SJSA1 (cell line): ENCODE measurements around the gene PRIMPOL. TPM values are rescaled to one million over a fixed set of nuclear protein-coding genes. Genes with fewer than 3 reads are reported as not detected.

Experiments
- DNase-seq, 2 experiments: peaks; one replicate each; pipeline ENCODE4 v3.0.0-alpha.2; 2015 to 2020; ENCODE audit warnings: low spot score in 2 of 2, low read depth in 1 of 2
- H3K27ac ChIP-seq: fragments of 250-450 bp; sonication (Bioruptor Pico); 2 replicates; pipeline ENCODE4 v1.5.1; 2020; ENCODE audit warnings: mild to moderate bottlenecking, moderate library complexity
- H3K27me3 ChIP-seq: fragments of 250-450 bp; sonication (Bioruptor Pico); replicated peaks from 2 replicates; pipeline ENCODE4 v1.5.1; 2020; ENCODE audit warnings: mild to moderate bottlenecking, moderate library complexity
- H3K36me3 ChIP-seq: fragments of 250-450 bp; sonication (Bioruptor Pico); 2 replicates; pipeline ENCODE4 v1.5.1; 2020; ENCODE audit warnings: mild to moderate bottlenecking
- H3K4me1 ChIP-seq: fragments of 250-450 bp; sonication (Bioruptor Pico); replicated peaks from 2 replicates; pipeline ENCODE4 v1.6.1; 2021; ENCODE audit warnings: mild to moderate bottlenecking
- H3K4me3 ChIP-seq: fragments of 250-450 bp; sonication (Bioruptor Pico); 2 replicates; pipeline ENCODE4 v1.5.1; 2020; ENCODE audit warnings: mild to moderate bottlenecking
- H3K9me3 ChIP-seq: fragments of 250-450 bp; sonication (Bioruptor Pico); replicated peaks from 2 replicates; pipeline ENCODE4 v1.5.1; 2020; ENCODE audit warnings: mild to moderate bottlenecking
- total RNA-seq: library from RNA; depleted of rRNA; stranded (reverse); fragments of >200 nt; shearing (Covaris generic); gene quantifications from 2 replicates; pipeline ENCODE4 v1.2.3, GENCODE V29; 2014

The PRIMPOL gene
- total RNA-seq, 1 experiment from 2014 or later: 27.4 TPM

DNA sequence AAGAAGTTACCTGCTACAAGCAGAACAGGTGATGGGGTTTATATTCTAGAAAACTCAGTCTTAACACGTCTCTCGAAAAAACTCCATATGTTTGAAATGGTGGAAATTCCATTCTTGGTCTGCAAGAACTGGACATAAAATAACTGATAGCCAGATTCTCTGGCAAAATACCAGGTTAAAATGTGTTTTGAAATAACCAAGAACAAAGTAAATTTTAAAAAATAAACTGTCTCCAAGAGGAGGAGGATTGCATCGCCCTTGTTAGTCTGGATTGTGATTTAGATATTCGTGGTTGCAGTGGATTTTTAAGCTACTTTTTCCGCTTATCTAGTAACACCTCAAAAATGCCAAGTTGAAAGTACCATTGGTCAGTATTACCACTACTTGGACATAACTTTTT is 43.5 kb downstream of the PRIMPOL start:
- peaks cover 7% of the 10 kb centered on the region for H3K4me1 ChIP-seq
- no peak overlapping the region for H3K4me3 ChIP-seq
- peaks cover 55% of the 10 kb centered on the region for H3K36me3 ChIP-seq
- no peaks in the 10 kb centered on the region for H3K27me3 ChIP-seq
- H3K9me3 ChIP-seq: no peaks in the 10 kb centered on the region
- DNase-seq: no peak
- H3K27ac ChIP-seq: no peak overlapping the region

DNA sequence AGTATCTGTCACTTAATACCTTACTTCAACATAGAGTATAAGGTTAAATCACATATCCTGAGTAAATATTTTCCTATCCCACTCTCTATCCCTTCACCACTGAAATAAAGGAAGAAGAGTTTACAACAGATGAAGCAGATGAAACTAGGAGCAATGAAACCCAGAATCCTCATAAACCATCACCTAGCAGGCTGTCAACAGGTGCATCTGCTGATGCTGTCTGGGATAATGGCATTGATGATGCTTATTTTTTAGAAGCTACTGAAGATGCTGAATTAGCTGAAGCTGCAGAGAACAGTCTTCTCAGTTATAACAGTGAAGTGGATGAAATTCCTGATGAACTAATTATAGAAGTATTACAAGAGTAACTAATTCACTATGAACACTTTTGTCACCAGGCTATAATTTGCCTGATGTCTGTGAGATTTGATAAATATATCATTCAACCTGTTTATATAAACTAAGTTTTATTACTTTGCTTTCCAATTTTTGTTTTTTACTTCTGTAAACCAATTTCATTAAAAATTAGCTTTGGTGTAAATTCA is 44.9 kb downstream of the PRIMPOL start:
- H3K9me3 ChIP-seq: no peaks in the 10 kb centered on the region
- H3K27me3 ChIP-seq: no peaks in the 10 kb centered on the region
- H3K4me3 ChIP-seq: no peak overlapping the region
- H3K4me1 ChIP-seq: no peaks in the 10 kb centered on the region
- peaks cover 56% of the 10 kb centered on the region for H3K36me3 ChIP-seq
- no peak for DNase-seq
- H3K27ac ChIP-seq: no peak overlapping the region

DNA sequence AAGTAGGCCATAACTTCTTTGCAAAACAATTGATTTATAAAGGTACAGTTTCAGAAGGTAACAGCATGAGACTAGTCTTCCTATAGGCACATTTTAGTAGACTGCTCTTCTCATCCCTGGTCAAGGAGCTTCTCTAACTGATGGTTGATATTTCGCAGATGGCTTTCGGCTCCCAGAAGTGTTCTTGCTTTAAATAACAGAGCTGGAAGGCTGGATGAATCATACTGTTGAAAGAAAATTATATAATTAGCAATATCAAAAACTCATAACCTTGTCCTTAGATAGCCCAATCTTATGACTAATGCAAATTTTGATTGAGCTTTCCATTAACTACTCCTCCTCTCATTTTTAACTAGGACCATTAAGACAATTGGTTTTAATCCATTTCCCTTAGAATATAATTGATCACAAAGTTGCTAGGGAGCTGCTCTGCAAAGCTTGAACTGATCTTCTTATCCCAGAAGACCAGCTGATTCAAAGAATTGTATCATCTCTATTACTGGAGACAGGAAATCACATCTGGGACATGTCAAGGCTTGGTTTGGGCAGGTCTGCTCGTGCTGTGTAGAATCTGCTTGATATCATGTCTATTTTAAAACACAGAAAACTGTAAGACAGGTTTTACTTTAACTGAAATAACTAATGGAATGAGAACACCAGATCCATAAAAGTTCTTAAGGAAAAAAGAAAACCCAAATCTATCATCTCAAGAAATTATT is 45.8 kb downstream of the PRIMPOL start:
- Histone ChIP-seq H3K9me3 (no peaks in the 10 kb centered on the region), H3K27ac (no peak overlapping the region), H3K27me3 (no peaks in the 10 kb centered on the region), H3K36me3 (peaks cover 63% of the 10 kb centered on the region), H3K4me3 (no peak overlapping the region), H3K4me1 (no peaks in the 10 kb centered on the region)
- no peak for DNase-seq

DNA sequence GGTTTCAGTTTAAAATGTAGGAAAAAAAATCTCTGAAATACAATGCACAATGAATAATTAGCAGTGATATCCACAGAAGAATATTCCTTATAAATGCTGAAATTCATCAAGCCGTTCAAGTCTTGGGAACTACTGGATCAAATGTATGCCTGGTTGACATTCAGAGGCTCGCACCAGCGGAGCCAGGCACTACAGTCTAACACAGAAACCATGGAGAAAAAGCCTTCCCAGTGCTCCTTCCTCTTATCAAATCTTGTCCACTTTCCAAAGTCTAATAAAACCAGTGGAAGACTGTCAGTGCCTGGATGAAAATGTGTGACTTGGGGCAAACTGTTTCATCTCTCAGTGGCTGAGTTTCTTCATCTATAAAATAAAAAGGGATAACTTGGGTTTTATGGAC is 48.4 kb downstream of the PRIMPOL start:
- Histone ChIP-seq H3K27ac (no peak overlapping the region), H3K4me1 (no peaks in the 10 kb centered on the region), H3K4me3 (no peak overlapping the region), H3K36me3 (peaks cover 81% of the 10 kb centered on the region), H3K9me3 (no peaks in the 10 kb centered on the region), H3K27me3 (no peaks in the 10 kb centered on the region)
- no peak for DNase-seq

DNA sequence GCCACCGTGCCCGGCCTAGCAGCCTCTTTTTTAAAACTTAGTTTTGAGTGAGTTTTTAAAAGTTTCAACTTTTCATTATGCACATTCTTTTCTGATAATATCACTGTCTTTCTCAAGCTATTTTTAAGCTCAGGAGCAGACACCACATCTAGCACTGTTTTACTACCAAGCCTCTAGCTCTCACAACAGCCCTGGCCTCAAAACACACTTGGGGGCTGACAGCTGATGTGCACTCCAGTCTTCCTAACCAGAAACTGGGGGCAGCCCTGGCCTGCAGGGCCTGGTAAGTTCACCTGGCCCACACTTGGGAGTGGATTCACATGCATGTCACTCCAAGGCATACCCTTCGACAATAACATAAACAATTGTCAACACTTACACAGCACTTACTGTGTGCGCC is 50.4 kb downstream of the PRIMPOL start:
- no peaks in the 10 kb centered on the region for H3K9me3 ChIP-seq

DNA sequence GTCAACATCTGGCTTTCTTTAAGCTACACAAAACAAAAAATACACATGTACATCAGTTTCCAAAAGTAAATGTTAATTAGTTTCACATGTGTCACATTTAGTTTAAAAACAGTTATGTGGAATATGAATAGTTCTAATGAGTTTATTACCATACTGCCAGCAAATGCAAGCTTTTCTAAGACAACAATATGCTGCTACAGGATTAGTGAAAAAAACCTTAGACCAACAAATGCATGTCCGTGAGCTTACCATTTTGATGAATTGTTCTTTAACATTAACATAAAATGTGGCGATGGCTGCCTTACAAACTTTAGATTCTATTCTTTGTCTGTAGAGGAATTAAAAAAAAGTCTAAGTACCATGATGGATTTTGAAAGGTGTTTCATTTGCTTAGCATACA is 52.6 kb downstream of the PRIMPOL start:
- no peak for DNase-seq
- H3K4me3 ChIP-seq: no peak overlapping the region
- H3K27ac ChIP-seq: no peak overlapping the region
- H3K36me3 ChIP-seq: peaks cover 83% of the 10 kb centered on the region
- no peaks in the 10 kb centered on the region for H3K9me3 ChIP-seq
- H3K4me1 ChIP-seq: no peaks in the 10 kb centered on the region
- H3K27me3 ChIP-seq: no peaks in the 10 kb centered on the region

More for the DNA sequence above, 50.4 kb downstream of the PRIMPOL start:
- H3K36me3 ChIP-seq: peaks cover 81% of the 10 kb centered on the region
- no peak overlapping the region for H3K27ac ChIP-seq
- H3K27me3 ChIP-seq: no peaks in the 10 kb centered on the region
- no peaks in the 10 kb centered on the region for H3K4me1 ChIP-seq
- no peak overlapping the region for H3K4me3 ChIP-seq
- no peak for DNase-seq

DNA sequence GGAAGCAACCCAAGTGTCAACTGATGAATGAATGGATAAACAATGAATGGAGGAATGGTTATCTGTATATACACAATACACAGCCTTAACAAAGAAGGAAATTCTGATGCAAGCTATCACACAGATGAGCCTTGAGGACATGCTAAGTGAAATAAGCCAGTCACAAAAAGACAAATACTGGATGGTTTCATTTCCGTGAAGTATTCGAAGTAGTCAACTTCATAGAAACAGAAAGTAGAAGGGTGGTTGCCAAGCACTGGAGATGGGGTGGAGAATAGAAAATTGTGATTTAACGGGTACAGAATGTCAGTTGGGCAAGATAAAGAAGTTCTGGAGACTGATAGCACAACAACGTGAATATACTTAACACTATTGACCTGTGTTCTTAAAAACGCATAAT is 56.2 kb downstream of the PRIMPOL start:
- H3K36me3 ChIP-seq: peaks cover 88% of the 10 kb centered on the region
- no peaks in the 10 kb centered on the region; the same call in 1 of the 2 replicates for H3K9me3 ChIP-seq
- H3K4me1 ChIP-seq: no peaks in the 10 kb centered on the region
- no peak for DNase-seq
- H3K4me3 ChIP-seq: no peak overlapping the region
- H3K27me3 ChIP-seq: no peaks in the 10 kb centered on the region
- no peak overlapping the region for H3K27ac ChIP-seq

DNA sequence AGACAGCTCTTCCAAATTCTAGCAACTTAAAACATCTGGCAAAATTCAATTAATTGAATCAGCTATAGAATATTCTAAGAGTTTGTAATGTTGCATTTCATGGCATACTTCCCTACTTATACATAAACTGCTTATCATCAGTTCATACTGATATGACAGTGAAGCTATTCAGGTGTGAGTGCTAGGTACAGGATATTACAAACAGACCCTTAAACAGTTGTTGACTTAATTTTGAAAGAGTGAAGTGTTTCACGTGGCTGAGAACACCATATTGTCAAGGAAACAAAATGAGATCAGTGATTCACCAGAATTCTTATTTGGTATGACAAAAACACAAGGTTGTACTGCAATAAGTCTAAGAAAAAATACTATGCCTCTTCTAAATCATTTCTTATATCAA is 56.9 kb downstream of the PRIMPOL start:
- DNase-seq: no peak
- Histone ChIP-seq H3K4me1 (no peaks in the 10 kb centered on the region), H3K9me3 (no peaks in the 10 kb centered on the region; the same call in 1 of the 2 replicates), H3K4me3 (no peak overlapping the region), H3K36me3 (peaks cover 88% of the 10 kb centered on the region), H3K27me3 (no peaks in the 10 kb centered on the region), H3K27ac (no peak overlapping the region)

DNA sequence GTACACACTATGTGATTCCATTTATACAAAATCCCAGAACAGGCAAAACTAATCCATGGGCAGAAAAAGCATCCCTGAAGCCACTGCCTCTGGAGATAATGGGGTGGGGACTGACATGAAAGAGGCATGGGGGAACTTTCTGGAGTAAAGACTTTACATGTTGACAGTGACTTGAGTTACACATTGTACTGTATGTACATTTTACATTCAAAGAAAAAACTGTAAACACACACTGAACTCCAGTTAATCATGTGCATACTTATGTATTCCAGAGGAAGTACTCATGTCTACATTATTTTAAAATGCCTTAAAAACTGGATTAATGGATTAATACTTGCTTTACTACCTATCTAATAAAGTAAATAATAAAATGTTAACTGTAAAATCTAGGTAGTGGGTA is 62.8 kb downstream of the PRIMPOL start:
- no peaks in the 10 kb centered on the region for H3K27me3 ChIP-seq
- H3K4me3 ChIP-seq: no peak overlapping the region
- H3K9me3 ChIP-seq: no peaks in the 10 kb centered on the region; the same call in 1 of the 2 replicates
- no peaks in the 10 kb centered on the region for H3K4me1 ChIP-seq
- peaks cover 78% of the 10 kb centered on the region for H3K36me3 ChIP-seq
- H3K27ac ChIP-seq: no peak overlapping the region
- DNase-seq: no peak

DNA sequence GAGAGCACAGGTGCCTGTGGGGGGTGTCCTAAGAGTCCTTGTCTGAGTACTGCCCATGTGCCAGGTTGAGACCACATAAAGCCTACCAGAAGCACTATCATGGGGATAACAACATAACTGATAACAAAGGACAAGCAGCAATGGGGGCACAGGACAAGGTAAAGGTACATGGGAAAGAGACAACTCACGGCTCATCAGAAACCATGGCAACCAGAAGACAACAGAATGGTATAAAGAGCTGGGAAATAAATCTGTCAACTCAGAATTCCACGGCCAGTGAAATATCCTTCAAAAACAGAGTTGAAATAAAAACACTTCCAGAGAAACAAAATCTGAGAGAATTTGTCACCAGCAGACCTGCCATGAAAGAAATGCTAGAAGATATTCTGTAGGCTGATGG is 64.3 kb downstream of the PRIMPOL start:
- no peaks in the 10 kb centered on the region for H3K27me3 ChIP-seq

DNA sequence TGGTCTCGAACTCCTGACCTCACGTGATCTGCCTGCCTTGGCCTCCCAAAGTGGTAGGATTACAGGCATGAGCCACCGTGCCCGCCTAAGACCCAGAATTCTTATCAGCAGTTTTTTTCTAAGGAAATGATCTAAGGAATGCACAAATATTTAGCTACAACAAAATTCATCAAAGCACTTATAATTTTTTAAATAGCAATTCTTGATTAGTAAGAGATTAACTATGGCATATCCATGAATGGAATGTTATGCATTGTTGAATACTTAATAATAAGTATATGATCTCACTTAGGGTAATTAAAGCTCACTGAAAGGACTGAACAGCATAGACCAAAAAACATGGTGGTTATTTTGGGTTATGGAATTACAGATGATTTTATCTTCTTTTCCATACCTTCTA is 66.0 kb downstream of the PRIMPOL start:
- Histone ChIP-seq H3K4me3 (no peak overlapping the region), H3K27ac (no peak overlapping the region), H3K27me3 (no peaks in the 10 kb centered on the region), H3K36me3 (peaks cover 84% of the 10 kb centered on the region), H3K4me1 (no peaks in the 10 kb centered on the region), H3K9me3 (no peaks in the 10 kb centered on the region)
- DNase-seq: no peak

More for the DNA sequence above, 64.3 kb downstream of the PRIMPOL start:
- H3K9me3 ChIP-seq: no peaks in the 10 kb centered on the region; the same call in 1 of the 2 replicates
- no peaks in the 10 kb centered on the region for H3K4me1 ChIP-seq
- no peak overlapping the region for H3K4me3 ChIP-seq
- H3K36me3 ChIP-seq: peaks cover 82% of the 10 kb centered on the region
- no peak for DNase-seq
- H3K27ac ChIP-seq: no peak overlapping the region

DNA sequence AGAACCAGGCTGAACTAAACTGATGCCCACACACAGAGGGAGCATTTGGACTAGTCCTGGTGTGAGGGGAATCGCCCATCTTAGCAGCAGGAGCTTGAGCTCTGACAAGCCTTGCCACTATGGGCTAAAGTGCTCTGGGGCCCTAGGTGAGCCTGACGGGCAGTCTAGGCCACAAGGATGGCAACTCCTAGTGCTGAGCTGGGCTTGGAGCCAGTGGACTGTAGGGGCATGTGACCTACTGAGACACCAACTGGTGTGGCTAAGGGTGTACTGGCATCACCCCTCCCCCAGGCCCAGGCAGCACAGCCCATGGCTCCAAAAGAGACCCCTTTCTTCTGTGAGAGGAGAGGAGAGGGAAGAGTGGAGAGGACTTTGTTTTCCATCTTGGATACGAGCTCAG is 69.9 kb downstream of the PRIMPOL start:
- no peak overlapping the region for H3K27ac ChIP-seq
- no peaks in the 10 kb centered on the region for H3K9me3 ChIP-seq
- peaks cover 86% of the 10 kb centered on the region for H3K36me3 ChIP-seq
- no peak overlapping the region for H3K4me3 ChIP-seq
- no peak for DNase-seq
- no peaks in the 10 kb centered on the region for H3K27me3 ChIP-seq
- no peaks in the 10 kb centered on the region for H3K4me1 ChIP-seq

DNA sequence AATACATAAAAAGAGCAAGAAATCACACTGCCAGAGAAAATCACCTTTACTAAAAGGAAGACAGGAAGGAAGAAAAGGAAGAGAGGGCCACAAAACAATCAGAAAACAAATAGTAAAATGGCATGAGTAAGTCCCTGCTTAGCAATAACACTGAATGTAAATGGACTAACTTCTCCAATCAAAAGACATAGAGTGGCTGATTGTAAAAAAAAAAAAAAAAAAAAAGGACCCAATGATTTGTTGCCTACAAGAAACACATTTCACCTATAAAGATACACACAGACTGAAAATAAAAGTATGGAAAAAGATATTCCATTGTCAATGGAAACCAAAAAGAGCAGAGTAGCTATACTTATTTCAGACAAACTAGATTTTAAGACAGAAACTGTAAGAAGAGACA is 71.7 kb downstream of the PRIMPOL start:
- no peak overlapping the region for H3K27ac ChIP-seq
- H3K27me3 ChIP-seq: no peaks in the 10 kb centered on the region
- H3K9me3 ChIP-seq: no peaks in the 10 kb centered on the region
- no peak for DNase-seq
- H3K36me3 ChIP-seq: peaks cover 90% of the 10 kb centered on the region
- no peak overlapping the region for H3K4me3 ChIP-seq
- H3K4me1 ChIP-seq: no peaks in the 10 kb centered on the region

DNA sequence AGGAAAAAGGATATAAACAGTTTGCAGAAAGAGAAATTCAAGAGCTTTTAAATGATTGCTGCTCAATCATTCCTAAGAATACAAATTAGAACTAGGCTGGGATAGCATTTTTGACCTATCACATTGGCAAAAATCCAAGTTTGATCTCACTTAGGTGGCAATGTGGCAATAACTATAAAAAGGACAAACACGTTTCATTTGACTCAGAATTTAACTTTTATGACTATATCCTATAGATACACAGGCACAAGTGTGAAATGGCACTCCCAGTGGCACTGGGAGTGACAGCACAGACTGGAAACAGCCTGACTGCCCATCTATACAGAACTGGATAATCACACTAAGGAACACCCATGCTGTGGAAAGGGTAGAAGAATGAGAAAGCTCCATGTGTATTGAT is 73.3 kb downstream of the PRIMPOL start:
- Histone ChIP-seq H3K27me3 (no peaks in the 10 kb centered on the region), H3K4me3 (no peak overlapping the region)
- DNase-seq: no peak

More for the DNA sequence above, 73.3 kb downstream of the PRIMPOL start:
- Histone ChIP-seq H3K9me3 (no peaks in the 10 kb centered on the region), H3K27ac (no peak overlapping the region), H3K4me1 (no peaks in the 10 kb centered on the region), H3K36me3 (peaks cover 88% of the 10 kb centered on the region)
